MV-4-11 (cell line): ENCODE results near the gene PRKAG1.
"Not testable (repeated sequence)": the region's sequence is repeated elsewhere in the genome, so short reads cannot be mapped to it uniquely, and the experiment has no call there.

Source experiments
- DNase-seq: peaks from one replicate; lab custom pipeline; 2025; lab: John Stamatoyannopoulos, UW

The PRKAG1 gene

DNA sequence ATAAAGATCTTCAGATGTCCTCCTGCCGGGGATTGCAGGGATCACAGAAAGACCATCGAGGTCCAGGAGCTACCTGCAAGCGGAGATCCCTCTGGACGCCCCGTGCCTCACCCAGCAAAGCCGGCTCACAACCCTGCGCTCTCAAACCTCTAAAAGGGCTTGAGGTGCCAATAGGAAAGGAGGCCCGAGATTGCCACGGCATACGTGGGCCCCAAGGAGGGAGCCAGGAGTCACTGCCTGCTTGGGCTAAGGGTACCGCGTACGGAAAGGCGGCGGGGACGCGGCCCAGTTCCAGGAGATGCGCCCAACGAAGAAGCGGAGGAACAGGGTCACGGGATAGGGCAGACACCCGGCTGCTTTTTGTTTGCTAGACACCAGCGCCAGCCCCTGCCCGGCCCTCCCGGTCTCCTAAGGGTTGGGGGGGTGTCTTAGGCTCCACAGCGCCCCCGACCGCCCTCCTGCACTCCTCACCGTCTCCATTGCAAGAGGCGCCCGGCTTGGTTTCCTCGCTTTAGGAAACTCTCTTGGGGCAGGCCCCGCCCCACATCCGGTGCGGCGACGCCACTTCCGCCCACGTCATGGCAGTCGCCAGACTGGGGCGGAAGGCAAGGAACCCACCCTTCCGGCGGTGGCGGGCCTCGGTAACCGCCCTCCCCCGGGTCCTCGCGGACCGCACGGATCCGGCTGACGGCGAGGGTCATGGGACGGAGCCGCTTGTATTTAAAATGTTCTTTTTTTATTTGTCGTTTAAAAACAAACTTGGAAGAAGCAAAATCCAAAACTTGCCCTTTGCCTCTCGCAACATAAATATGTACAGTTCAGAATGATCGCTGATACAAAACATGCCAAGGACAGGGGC, at the start of gene PRKAG1:
Gene PRKAG1, minus strand, starts transcription at position 516 of the 859 bp plus-strand sequence. Its CDS starts 36 bp downstream, at position 480.
- peak; percentile 97 for DNase-seq

DNA sequence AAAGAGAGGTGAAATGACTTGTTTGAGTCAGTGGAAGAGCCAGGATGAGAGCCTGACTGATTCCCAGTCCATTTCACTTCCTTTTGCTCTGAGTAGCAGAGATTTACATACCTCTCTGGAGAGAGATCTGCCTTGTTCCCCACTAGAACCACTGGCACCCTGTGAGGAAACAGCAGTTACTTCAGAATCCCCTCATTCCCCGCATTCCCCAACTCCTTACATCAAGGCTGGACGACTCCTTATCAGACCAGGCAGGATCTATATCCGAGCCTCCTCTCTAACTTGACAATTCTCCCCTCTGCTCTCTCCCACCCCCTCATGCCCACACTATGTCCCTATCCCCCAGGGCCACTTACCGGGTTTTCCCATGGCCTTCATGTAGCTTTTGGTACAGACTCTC, 47.5 kb upstream of the PRKAG1 start:
- no peak for DNase-seq

DNA sequence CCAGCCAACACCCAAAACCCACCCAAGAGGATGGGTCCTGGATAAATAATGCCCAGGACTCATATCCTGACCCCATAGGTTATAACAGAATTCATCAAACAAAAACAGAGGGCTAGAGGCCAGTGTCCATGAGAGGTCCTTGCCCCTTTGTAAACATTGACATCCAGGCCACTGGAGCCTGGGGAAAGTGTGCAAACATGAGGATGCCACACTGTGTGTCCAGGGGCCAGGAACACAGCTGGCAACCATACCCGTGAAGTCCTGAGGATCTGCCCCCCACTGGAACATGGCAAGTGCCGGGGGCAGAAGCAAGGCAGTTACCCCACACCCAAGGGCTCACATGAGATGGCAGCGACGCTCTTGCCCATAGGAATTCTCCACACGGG, 46.2 kb upstream of the PRKAG1 start:
- DNase-seq = no peak

DNA sequence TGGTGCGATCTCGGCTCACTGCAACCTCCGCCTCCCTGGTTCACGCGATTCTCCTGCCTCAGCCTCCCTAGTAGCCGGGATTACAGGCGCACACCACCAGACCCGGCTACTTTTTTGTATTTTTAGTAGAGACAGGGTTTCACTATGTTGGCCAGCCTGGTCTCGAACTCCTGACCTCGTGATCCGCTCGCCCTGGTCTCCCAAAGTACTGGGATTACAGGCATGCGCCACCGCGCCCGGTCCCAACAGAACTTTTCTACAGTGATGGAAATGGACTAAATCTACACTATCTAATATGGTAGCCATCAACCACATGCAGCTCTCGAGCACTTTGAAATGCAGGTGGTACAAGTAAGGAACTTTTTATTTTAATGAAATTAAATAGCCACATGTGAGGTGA, 43.3 kb upstream of the PRKAG1 start:
- not testable (repeated sequence) for DNase-seq

DNA sequence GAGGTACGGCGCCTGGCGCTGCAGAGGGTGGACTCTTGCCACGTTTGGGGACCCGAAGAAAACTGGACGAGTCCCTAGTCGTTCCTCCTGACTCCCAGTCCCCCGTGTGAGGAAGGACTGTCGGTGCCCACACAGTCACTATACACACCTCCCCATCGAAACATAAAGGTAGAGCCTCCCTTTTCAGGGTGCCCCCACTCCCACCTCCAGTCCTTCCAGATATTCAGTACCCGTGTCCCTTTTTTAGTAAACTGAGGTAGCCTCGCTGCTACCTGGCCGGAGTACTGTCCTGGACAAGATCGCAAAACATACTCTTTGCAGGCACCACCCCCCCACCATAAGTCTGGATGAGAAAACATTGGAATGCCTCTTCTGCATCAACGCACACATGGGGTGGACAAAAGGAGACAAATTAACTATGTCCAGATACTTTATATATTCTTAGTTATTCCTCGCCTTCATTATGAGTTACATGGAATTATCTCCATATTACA, 42.6 kb upstream of the PRKAG1 start:
- no peak for DNase-seq

DNA sequence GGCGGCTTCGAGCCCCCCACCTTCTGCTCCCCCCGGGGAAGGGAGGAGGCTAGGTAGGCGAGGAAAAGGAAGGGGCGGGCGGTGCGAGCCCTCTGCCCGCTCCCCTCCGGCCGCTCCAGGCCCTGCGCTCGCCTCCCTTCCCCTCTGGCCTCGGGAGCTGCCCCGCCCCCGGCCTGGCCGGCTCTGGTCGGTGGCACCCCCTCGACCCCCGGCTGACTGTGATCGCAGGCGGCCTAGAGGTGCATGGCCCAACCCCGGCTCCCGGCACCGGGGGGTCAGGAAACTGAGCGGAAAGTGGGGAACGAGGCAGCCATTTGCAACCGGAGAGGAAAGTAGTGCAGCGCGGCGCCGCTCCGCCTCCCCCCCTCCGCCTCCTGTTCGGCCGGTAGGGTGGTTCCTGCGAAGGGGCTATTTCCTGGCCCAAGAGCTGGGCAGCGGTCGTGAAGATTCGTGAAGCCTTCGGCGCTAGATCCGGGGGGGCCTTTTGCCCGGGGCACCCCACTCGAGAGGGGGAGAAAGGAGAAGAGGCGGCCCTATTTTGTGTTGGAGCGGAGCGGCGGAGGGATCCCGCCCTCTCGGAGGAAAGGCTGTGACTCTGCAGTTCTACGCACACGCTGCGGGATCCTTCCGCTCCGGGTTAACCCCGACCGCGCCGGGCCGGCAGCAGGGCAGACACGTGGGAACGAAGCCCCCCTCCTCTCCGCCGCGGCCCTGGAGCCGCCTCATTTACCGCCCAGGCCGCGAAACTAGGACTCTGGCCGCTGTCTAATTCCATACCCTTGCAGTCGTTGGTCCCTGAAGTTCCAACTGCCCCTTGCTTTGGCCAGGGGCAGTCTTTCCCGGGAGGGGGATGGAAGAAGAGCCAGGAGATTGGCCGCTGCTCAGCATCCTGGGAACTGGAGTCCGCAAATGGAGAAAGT, 41.9 kb upstream of the PRKAG1 start, which contains the start of gene KMT2D:
Gene KMT2D, minus strand, starts transcription at position 558 of the 920 bp plus-strand sequence. CDS start 5,470 bp downstream, outside the sequence.
- DNase-seq = peak; percentile 88

DNA sequence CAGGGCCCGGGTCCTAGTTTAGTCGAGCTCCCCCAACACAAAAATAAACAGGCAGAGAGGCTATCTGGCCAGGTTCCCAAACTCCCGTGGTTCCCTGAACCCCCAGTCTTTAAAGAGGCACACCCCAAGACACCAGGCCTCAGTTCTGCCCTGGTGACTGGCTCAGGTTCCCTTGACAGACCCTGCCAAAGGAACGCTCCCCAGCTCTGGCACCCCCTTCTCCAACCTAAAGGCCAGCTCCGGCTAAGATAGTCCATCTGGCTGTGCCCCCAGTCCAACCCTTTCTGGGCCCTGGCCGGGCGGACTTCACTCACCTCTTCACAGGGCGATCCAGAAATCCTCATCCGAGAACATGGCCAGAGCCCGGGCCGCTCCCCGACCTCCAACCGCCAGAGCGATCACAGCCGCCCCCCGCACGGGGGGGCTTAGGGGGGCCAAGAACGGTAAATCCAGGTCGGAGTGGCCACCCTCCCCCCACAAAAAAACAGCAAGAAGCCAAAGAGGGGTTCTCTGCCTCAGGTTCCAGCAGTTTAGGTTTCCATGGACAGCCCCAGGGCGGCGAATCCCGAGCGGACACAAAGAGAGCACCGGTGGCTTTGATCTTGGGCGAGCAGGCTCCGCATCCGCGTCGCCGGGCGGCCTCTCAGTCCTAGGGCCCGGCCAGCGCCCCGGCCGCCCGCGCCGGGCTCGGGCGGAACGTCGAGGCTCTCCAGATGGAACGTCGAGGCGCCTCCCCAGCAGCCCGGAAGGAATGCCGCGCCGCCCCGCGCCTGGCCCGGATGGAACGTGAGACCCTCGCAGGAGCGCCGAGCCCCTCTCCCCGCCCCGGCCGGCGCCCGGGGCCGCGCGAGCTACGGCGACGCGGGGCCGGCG, 41.0 kb upstream of the PRKAG1 start:
- no peak for DNase-seq

DNA sequence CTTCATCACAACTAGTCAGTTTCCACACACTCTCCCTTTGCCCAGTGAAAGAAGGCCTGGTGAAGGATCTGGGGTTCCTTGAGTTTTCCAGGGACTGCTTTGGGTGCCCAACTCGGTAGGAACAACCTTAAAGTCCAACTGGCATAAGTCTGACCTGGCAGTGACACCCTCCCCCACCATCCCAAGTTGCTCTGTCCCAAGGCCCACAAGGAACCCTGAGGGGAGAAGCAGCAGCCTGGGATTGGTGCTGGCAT, 40.4 kb upstream of the PRKAG1 start:
- DNase-seq = no peak

DNA sequence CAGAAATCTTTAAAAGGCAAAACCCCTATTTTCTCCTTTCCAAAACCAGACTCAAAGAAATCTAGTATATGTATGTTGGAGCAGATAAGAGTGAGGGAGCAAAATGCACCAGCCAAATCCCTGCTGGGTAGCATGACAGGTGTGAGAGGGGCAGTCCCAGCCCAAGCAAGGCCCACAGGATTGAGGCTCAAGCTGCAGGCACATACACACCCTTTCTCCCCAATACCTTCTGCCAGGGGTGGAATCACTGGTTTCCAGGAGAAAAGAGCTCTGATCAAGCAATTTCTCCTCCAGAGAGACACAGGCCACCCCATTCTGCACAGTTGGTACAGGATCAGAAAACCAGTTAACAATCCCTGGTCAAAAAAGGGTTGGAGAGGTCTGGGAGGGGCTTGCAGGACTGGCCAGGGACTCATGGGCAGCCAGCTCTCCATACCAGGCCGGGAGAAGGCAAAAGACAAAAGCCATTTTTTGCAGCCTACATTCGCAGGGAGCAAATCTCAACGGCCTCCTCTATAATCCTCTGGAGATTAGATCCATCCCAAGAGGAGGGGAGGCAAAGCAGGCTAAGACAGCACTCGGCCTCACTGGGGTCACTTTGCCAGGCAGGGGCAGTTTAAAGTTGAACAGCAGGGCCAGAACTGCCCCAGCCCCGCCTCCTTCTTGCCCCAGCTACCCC, 39.9 kb upstream of the PRKAG1 start:
- DNase-seq = no peak

DNA sequence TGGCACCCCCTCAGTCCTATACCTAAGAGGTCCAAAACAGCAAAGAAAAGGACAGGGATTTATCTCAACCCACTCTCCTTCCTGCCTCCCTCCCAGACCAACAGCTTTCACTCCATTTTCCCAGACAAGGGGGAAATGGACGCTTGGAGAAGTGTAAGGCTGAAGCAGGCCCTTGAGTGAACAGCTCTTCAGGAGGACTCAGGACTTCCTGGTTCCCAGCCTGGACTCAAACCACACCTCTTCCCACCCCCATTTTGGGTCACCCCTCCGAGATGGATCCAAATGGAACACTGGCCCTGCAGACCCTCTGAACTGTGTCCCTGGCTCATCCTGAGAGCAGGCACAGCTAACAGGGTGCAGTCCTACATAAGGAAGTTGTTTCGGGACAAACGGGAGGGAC, 39.3 kb upstream of the PRKAG1 start:
- DNase-seq = peak; percentile 26

DNA sequence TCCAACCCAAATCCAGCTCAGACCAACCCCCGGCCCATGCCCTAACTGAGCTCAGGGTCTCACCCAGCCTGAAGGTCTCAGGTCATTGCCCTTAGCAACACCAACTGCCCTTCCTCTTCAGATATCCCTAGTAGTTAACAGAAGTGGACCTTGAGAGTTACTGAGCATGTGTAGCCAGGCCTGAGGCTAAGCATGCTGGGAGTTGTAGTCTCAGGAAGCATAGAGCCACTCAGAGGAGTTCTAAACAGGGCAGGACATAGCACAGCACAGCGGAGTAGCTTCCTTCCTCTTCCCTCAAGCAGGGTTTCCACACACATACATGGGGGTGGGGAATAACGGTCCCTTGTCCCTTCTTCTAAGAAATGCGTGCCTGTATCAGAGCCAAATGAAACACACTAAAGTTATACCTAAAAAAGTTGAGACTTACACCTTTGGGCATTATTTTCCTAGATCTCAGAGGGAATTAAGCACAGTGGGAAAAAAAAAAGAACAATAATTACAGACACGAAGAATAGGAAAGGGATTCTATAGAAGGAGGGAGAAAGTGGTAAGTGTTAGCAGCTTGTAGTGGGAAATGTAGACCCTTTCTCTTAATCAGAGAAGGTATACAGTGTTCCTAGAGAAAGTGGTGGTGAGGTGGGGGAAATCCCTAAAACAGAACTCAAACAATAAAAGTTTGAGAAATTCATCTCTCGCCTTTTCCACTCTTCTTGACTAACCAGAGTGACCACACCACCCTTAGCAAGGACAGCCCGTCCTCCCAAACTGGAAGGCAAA, 37.6 kb upstream of the PRKAG1 start:
- DNase-seq = peak; percentile 98

DNA sequence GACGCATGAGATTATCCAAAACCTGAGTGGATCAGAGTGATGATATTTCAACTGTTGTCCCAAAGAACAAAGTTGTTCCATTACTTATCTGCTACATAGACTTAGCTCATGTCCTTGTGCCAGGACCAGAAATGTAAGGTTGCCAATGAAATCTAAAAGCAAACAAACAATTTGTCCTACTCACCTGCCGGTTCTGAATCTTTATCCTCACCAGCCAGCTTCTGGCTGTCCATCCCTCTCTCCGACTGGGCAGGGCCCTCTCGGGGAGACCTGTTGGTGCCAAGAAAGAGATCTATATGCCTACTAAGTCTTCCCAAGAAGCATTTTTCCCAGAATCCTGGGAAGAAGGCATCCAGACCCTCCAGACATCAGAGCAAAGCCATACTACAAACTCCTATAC, 36.5 kb upstream of the PRKAG1 start:
- no peak for DNase-seq

DNA sequence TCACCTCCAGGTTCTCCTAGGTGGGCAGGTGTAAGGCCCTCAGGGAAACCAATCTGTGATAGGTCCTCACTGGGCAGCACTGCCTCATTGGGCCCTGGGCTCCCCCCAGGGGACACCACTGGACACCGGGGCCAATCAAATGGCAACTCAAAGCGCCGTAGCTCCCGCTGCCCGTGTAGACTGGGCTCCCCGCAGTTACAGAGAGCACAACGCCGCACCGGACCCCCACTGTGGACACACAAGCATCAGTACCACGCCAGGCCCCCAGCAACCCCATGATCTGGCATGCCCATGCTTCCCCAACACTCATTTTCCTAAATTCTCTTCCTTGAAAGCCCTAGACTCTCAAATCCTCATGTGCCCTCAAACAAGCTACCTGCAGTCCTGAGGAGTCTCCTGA, 35.9 kb upstream of the PRKAG1 start:
- no peak for DNase-seq

DNA sequence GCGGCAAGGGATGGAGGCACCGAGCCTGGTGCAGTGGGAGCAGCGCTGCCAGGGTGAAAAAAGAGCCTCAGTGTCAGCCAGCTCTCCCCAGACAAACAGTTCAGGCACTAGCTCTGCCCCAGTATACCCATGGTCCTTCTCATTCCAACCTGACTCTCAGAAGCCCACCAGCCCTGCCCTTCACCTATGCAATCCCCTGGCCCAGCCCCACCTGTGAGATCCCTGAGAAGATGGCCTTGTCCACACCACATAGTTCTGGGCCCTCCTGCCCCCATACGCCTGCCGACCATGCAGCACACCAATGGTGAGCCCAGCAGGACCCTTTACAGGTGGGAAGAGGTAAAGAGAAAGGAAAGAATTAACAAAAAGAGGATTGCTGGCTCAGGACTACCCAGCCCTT, 35.5 kb upstream of the PRKAG1 start:
- DNase-seq = no peak

DNA sequence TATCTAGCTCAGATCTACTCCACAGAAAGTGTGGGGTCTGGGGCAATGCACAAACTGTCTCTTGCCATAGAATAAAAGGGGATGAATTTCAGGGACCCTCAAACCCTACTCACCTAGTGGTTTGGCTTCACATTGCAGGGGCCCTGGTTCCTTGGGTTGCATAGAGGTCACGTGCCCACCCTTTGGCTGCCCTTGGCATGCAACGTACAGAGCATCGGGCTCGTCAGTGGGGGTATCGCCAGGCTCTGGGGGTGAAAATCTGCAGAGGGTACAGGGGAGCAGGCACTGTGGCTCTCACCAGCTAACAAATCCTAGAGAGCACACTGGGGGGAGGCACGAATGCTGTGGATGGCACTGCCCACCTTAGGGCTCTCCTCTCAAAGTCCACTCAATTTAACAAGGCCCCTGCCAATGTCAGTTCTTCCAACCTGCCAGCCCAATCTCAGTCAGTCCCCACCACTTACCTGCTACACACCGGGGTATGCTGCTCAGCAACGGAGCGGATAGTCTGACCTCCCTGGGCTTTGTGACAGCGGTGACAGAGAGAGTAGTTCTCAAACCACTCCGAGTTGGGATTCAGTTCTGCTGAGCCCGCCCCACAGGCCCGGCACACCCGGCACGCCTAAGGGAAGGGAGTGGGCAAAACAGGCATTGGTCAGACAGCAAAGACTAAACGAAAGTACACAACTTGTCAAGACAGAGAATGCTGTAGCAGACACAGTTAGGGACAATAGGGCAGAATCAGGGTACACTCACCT, 34.1 kb upstream of the PRKAG1 start:
- DNase-seq = no peak

DNA sequence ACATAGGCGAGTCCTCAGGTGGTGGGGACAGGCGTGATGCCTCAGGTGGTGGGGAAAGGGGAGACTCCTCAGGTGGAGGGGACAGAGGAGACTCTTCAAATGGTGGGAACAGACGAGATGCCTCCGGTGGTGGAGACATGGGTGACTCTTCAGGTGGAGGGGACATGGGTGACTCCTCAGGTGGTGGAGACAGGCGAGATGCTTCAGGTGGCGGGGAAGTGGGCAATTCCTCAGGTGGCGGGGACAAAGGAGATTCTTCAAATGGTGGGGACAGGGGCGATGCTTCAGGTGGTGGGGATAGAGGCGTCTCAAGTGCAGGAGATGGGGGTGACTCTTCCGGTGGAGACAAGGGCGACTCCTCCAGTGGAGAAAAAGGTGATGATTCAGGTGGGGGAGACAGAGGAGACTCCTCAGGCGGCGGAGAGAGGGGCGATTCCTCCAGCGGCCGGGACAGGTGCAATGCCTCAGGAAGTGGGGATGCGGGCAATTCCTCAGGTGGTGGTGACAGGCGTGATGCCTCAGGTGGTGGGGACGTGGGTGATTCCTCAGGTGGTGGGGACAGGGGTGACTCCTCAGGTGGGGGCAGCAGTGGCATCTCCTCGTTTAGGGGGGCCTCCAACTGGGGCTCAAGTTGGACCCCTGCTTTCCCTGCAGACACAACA, 33.3 kb upstream of the PRKAG1 start:
- DNase-seq = no peak

DNA sequence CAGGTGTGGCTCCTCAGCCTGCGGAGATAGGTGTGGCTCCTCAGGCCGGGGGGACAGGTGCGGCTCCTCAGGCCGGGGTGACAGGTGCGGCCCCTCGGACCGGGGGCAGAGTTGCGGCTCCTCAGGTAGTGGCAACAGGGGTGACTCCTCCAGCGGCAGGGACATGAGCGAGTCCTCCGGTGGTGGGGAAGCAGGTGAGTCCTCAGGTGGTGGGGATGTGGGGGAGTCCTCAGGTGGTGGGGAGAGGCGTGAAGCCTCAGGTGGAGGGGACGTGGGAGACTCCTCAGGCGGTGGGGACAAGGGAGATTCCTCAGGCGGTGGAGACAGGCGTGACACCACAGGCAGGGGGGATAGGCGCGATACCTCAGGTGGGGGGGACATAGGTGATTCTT, 32.8 kb upstream of the PRKAG1 start:
- no peak for DNase-seq

DNA sequence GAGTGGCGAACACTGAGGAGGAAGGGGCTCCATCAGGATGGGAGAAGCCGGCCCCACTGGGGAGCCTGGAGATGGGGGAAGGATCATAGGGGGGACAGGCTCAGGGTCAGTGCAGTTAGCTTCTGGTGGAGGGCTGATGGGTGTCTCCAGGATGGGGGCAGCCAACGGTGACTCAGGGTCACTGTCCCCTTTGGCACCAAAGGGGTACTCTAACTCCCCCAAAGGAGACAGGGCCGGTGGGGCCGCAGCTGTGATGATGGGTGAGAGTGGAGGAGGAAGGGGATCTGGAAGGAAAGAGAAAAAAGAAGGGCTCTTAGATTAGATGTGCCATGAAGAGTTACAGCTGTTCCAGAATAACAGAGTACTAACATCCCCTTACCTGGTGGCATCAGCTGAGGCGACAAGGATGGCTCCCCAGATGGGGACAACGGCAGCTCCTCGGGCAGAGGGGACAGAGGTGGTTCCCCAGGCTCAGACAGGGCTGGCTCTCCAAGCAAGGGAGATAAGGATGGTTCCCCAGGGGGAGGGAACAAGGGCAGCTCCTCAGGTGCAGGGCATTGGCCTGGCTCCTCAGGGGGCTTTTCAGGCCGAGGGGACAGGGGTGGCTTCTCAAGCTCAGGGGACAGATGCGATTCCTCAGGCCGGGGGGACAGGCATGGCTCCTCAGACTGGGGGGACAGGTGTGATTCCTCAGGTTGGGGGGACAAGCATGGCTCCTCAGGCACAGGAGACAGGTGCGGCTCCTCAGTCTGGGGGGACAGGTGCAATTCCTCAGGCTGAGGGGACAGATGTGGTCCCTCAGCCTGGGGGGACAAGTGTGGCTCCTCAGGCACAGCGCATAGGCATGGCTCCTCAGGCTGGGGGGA, 32.2 kb upstream of the PRKAG1 start:
- no peak for DNase-seq
